GM21576 (cell line): Measurements from ENCODE around the gene RRBP1.

Experiments
- ATAC-seq: cut with Tn5 transposase; IDR thresholded peaks from one replicate; pipeline ENCODE4 v1.9.1; 2021; ENCODE audit warnings: mild to moderate bottlenecking, moderate library complexity; ENCODE audit not compliant: unreplicated experiment

The RRBP1 gene

DNA sequence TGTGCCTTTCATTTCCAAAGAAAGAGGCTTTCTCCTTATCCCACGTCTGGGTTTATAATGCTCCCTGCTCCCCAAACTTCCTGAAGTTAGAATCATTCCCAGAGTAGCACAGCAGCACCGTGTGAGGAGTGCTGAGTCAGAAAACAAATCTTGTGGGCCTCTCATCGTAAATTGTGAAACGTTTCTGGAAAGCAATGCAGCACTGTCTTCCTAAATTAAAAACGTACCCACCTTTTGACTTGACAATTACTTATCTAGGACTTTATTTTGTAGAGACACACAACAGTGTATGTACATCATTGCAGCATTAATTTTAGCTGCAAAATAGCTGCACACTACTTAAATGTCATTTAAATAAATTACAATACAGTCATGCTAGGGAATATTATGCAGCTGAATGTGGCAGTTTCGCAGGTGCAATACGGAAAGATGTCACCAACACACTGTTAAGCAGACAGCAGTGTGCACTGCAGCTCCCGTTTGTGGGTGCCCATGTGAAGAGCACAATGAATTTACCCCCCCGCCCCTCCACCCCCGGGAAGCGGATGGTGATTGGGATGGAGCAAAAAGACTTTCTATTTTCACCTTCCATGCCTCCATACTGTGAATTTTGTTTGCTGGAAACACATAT, 30.8 kb downstream of the RRBP1 start:
- no peak for ATAC-seq

DNA sequence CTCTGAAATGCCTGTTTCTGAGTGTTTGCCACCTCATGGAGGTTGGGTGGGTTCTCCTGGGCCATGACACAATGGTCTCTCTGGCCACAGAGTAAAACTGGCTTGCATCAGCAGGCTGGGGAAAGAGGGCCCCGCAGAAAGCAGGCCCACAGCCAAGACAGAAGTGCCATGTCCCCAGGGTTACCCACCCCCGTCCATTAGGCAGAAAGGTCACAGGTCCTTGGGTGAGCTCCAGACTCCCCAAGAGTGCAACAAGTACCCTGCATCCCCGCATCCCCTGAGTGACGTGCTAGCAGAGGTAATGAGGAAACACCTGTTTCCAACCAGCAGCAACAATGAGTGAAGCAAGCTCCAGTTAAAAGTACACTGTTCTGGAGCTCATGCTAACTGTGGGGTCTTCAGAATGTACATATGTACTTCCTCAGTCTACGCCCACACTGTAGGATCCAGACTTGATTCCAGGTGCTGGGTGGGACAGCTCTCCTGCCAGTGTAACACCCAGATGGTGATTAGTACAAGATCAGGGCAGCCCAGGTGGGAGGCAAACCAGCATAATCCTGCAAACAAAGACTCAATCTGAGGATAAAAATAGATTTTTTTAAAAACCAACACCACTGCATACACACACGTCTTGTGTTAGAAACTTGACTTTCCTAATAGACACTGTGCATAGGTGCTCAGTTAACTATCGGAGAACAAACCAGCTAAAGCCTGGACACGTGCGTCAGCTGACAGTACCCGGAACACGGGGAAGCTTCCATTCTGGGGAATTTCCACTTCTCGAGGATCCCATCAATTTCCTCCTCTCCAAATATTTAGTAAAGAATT, 31.5 kb downstream of the RRBP1 start:
- no peak for ATAC-seq

DNA sequence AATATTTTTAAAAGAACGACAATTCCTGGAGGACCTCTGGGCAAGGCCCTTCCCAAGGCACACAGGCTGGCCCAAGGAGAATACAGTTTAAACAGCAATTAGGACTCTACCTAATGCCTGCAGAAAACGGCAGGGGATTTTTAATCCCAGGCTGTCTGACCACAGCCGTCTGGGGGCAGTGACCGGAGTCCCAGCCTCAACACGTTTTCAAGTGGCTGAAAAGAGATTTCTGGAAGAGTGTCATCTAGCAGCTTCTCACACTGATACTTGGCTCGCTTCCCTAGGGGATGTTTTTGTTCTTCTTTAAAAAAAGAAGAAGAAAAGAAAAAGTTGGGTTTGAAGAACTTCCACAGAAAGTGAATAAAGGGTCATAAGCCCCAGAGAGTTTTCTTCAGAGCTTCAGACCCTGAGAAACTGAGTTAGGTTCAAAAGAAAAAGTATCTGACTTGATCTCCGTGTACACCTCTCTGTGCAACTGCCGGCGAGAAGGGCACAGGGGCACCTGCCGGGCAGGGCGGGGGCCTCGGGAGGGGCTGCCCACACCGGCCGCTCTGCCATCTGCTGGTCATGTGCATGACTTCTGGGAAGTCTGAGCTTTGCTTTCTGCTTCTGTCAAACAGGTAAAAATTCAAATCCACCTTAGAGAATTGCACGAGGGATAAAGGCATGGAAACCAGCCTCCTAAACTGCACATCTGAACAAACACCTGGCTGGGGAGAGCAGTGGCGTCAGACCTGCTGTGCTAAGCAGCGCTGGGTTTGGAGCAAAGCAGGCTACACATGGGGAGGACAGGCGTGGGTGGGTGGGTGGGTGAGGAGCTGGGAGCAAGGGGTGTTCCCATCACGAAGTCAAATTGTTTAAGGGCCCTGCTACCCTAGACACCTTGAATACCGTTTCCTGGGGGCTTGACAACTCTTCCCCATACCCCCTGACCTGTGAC, 33.0 kb downstream of the RRBP1 start:
- no peak for ATAC-seq

DNA sequence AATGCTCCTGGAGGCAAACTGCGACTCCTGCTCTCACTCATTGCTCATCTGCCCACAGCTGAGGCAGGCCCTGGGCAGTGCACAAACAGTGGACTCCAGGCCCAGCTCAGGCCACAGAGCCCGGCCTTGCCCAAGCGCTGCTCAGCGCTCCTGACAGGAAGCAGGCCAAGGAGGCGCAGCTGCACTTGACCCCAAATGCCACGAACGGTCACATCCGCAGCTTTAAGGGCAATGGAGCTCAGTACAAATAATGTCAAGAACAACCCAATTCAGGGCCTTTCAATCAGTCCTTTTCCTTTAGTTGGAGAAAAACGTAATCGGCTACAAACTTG, 33.8 kb downstream of the RRBP1 start:
- no peak for ATAC-seq

DNA sequence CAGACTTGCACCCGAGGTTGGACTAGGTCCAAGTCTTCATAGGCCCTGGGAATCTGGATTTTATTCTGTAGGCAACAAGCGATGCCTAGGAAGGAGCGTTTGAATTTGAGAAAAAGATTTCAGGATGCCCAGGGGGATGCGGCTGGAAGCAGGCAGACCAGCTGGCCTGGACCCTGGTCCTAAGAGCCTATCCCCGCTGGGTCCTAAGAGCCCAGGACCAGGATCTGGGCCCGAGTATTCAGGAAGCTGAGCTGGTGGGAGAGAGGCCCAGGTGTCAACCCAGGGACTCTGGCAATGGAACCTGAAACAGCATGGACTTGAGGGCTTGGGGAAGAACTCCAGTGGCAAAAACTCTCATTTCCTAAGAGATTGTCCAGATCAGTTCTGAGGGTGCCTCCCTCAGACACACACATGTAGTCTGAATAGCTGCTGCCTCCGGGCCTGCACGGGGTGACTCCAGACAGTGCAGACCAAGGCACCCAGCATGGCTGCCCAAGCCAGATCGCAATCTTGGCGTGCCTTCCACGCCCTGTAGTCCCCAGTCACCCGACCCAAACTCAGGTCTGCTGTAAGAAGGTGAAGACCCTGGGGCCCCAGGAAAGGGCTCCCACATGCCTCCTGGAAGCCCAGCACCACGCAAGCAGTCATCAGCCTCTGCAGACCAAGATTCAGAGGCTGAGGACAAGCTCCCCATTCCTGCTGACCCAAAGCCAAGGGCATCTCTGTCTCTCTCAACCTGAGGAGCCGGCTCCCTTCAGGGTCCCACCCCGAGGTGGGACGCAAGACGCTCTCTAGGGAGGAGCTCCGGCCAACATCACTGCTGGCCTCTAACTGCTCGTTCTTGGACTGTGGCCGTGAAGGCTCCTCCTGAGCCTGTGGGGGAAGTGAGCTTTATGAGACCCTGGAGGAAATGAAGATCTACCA, 34.4 kb downstream of the RRBP1 start:
- no peak for ATAC-seq

DNA sequence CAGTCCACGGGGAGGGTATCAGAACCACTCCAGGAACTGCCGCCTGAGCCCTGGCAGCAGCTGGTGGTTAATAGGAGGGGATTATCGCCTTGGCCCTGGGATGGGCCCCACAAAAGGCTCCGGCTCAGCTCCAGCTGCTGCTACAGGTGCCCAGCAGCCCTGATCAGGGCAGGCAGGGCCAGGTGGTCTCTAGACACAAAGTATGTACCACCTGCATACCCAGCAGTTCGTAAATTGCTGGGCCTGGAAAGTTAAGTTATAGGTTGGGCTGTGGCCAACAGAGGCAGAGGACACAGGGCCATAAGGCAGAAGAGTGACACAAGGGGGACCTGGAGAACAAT, 35.1 kb downstream of the RRBP1 start:
- ATAC-seq = no peak

DNA sequence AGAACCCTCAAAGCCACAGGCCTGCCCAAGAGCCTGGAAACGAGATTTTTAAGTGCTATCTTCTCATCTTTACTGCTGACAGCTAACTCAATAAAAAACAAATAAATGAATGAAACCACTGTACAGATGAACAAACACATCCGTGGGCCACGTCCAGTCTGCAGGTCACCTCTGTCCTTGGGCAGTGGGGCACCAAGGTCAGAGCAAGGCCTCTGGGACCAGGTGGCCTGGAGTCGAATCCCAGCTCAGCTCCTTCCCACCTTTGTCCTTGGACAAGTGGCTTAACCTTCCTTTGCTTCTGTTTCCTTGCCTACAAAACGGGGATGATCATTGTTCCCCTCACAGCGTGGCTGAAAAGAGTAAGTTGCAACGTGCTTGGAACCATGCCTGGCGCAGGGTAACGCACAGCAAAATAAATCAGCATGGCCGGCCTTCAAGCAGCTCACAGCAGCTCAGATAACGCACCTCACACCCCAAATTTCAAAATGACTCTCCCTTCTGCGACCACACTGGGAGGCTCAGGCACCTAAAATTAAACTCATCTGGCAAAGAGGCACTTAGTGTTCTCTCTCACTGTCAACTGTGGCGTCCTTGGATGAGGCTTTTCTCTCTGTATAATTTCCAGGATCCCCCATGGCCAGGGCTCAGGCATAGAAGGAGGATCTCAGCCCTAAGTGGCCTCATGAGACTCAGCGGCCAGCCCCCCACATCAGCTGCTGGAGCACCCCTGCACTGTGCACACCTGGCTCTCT, 35.7 kb downstream of the RRBP1 start:
- ATAC-seq = no peak

DNA sequence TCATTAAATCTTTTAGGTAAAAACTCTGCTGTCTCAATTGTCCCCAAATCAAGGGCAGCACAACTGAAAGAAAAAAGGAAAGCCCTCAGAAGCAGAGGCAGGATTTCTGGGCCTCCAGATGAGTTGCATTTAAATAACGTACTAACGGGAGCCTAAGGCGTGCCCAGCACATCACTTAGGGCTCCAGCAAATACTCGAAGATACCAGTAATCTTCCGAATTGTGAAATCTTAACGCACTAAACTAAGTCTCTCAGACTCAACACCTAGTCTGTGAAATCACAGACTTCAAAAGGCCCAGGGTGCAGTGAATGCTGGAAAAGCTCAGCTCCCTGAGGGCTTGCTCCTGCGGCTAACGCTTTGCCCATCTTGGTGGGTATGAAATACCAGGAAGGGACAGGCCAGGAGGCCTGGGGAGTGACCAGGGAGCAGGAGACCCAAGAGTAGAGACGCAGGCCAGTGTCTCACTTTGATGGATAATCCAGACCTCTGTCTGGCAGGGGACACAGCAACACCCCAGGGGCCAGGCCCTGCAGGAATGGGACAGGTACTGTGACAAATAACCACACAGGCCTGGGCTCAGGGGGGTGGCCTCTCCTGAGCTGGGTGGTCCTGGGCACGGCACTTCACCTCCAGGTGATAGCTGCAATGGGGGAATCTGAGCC, 36.4 kb downstream of the RRBP1 start:
- ATAC-seq = no peak

DNA sequence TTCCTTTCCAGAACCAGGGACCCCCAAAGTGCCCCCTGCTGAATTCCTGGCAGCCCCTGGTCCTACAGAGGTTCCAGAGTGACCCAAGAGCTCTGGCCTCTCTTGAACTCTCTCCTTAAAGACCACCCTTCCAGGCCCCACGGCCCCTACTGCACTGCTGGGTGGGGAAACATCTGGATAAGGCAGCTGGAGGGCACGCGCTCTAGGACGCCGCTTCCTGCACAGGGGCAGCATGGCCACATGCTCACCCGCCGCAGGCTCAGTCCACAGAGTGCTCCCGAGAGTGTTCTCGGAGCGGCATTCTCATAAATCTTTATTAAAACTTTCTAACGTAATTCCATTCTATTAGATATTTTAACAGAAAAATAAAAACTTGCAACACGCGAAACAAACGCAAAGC, 37.0 kb downstream of the RRBP1 start:
- no peak for ATAC-seq

DNA sequence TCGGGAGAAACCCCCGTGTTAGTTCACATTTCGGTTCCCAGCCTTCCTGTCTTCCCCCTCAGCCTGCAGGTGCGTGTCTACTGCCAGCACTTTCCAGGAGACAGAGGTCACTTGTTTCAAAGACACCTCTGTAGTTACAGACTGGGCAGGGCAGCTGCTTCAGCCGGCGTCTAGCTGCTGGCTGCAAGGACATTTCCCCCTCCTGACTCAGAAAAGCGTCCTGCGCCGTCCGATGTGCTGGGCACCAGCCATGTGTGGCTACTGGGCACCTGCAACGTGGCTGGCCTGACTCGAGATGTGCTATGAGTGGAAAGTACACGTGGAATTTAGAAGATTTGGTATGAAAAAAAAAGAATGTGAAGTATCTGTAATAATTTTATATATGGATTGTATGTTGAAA, 37.6 kb downstream of the RRBP1 start:
- ATAC-seq = no peak

DNA sequence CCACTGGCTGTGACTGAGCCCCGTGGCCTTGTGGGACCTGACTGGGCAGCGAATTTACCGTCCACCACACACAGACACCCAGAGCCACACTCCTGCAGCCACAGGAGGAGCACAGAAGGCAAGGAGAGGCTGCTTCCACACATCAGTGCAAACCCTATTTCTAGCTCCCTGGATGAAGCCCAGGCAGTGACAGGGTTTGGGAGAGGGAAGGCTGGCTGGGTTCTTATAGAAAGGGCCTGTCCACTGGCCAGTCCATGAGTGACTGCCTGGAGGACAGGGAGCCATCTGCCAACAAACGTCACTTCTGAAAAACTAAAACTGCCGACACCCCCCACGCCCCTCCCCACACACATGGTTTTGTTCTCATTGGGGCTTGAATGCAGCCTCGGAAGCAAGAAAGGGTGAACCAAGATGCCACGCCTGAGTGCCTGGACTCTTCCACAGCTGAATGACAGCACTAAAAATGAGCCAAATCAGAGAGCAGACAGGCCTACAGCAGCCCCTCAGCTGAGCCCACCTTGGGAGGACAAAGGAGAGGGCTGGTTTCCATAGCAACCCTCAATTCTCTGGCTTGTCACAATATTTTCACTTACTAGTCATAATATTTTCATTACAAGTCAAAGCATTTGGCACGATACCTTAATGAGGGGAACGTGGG, 38.4 kb downstream of the RRBP1 start:
- ATAC-seq = no peak

DNA sequence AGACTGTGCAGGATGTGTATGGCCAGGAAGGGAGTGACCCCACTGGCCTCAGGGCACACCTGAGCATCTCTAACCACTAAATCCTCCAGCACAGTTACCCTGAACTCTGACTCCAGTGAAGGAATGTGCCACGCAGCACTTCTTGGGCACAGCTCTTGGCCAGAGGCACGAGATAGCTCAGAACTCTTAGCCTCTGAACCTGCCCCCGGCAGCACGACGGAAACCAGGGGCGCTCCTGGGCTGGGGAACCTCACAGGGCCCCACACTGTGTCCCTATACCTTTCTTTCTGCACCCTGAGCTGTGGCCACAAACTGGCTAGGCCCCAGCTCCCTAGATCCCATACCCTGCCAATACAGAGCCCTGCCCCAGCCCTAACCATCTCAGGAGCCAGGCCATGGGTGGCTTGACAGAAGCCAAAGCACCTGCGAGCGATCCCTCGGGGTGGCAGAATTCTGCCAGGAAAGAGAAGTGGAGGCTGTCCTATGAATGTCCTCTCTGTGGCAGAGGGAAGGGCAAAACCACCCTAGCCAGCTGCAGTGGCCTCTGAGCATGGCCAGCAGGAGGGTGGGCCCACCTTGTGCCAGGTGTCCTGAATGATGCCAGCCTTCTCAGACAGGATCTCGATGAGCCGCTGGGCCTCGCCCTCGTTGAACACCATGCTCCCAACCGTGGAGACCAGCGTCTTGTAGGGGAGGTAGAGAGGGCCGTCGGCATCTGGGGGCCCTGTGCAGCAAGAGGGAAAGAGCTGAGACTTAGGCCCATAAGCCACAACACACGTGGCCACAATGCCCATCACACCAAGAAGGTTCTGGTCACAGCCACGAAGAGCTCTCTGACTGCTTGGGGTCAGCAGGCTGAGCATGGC, 39.4 kb downstream of the RRBP1 start:
- ATAC-seq = no peak

DNA sequence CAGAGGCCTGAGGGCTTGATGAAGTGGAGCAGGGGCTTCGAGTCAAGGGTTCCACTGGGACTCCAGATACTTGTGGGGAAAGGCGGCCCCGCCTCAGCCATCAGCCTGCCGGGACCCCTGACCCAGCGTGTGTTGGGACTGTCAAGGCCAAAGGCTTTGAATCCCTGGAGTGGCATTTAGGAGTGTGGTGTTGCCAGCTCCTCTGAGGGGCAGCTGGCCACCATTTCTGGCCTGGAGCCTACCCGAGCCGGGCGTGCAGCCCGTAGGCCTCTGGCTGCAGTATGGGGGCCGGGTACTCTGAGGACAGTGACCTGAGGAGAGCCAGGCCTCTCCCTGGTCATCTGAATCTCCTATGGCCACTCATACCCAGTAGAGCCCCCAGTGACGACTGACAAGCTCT, 40.0 kb downstream of the RRBP1 start:
- no peak for ATAC-seq

DNA sequence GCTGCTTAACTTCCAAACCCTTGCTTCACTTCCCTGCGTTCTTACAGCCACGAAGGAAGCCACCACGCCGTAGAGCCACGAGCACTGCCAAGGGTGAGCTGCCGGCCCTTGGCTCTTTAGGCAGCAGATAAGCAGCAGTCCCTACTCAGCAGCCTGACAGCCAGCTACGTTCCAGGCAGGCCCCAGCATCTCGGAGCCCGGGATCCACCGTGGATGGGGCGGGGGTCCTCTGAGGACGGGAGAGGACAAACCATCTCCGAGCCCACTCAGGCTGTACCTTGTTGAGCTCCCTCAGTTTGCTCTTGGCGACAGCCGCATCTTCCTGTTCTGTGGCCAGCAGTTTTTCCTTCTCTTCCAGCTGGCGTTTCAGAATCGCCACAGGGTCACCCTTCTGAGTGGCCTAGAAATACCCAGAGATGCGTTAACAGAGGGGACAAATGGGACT, 40.5 kb downstream of the RRBP1 start:
- no peak for ATAC-seq

DNA sequence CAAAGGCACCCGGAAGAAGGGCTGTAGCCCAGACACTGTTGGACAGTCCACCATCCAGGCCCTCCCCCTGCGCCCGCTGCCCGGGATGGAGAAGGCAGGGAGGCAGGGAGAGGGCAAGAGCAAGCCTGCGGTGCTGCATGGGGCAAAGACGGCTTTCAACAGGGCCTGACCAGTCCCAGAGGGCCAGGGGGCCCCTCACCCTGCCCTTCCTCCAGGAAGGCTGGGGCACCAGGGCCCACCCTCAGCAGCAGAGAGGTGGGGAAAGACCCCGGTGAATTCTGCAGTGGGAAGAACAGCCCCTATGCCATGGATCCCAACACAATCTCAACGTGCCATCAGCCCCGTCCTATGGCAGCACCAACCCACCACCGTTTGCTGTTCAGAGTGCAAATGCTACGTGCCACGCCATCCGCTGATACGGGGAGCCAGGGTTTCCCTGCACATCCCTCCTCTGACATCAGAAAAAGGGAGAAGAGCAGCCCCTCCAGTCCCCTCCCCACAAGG, 41.1 kb downstream of the RRBP1 start:
- no peak for ATAC-seq

DNA sequence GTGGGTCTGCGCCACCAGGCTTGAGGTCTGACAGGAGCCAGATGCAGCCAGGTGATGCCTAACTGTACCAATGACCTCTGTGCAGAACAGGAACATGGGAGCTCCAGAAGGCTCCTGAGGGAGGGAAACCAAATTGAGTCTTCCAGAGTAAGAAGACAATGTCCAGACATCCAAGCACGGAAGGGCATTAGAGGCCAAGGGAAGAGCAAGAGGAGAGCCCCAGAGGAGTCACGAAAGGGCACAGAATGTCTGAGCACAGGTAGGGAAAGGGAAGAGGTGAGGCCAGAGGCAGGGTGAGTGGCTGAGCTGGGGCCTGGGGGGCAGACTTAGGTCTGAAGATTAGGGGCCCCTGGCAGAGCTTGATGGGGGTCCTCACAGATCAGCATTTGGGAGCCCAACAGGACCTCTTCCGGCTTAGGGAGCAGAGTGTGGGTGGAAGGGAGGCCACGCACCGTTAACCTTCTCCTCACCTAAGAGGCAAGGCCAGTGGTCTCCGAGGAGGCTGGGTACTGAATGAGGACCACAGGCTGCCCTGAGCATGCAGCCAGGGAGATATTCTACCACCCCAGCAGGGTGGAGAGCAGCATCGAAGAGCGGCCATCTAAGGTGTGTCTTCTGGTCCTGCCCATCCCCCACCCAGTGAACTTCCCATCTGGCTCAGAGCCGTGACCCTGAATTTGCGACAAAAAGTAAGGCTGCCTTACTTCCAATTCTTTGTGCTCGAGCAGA, 41.7 kb downstream of the RRBP1 start:
- no peak for ATAC-seq

DNA sequence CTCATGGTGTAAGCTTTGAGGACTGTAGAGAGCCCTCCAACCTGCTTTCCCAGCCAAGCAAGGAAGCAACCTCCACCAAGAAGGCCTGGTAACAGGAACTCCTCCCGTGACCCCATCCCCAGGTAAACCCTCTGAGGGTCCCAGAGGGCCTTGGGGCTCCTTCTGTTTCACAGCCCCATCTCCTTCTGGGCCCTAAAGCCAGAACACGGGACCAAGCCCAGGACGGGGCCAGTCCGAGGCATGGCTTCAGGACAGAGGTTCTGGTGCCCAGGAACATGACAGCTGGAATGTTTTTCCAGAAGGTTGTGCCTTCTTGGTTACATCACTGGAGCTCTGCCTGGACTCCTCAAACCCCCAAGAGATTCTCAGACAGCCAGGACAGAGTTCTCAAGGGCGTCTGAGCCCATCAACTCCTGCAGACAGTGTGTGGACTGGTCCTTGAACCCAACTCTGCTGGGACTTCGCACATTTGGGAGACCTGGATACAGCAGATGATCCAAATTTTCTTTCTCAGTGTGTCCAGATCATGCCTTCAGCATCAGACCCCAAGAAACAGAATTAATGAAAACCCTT, 43.1 kb downstream of the RRBP1 start:
- no peak for ATAC-seq
